MCF 10A (cell line): ENCODE results near the gene SNX25. TPM values are rescaled to one million over a fixed set of nuclear protein-coding genes. Genes with fewer than 3 reads are reported as not detected.

Experiments used
- BruUV-seq: library from RNA; stranded (reverse); fragments of 400-500 nt; replicated peaks from 2 replicates; lab custom pipeline; 2021; lab: Mats Ljungman, UMichigan
- CTCF ChIA-PET: fragments of 300-600 bp; sonication (Branson Sonifier 250); formaldehyde crosslinking; extraction: SDS; loops from one replicate; lab custom pipeline; 2021; ENCODE audit warnings: antibody characterized with exemption, inconsistent platforms; lab: Yijun Ruan, JAX
- POLR2A ChIA-PET: fragments of 300-600, 350-650 bp; sonication (Branson Sonifier 250); formaldehyde crosslinking; extraction: SDS; loops from one replicate; lab custom pipeline; 2020; ENCODE audit warnings: antibody characterized with exemption, inconsistent platforms; lab: Yijun Ruan, JAX
- DNase-seq: peaks from one replicate; pipeline ENCODE4 v3.0.0-alpha.2; 2018; ENCODE audit not compliant: unreplicated experiment
- H3K27ac Mint-ChIP-seq: one replicate; pipeline ENCODE4 v1.8.0; 2022; ENCODE audit warnings: mild to moderate bottlenecking, low read depth, mixed read lengths; ENCODE audit not compliant: unreplicated experiment
- H3K27me3 Mint-ChIP-seq: one replicate; pipeline ENCODE4 v1.8.0; 2022; ENCODE audit warnings: mixed read lengths; ENCODE audit not compliant: insufficient read depth, unreplicated experiment
- H3K36me3 Mint-ChIP-seq: one replicate; pipeline ENCODE4 v1.8.0; 2022; ENCODE audit warnings: mild to moderate bottlenecking, moderate library complexity, mixed read lengths; ENCODE audit not compliant: insufficient read depth, unreplicated experiment
- H3K4me1 Mint-ChIP-seq: one replicate; pipeline ENCODE4 v1.8.0; 2022; ENCODE audit warnings: mixed read lengths; ENCODE audit not compliant: insufficient read depth, unreplicated experiment
- H3K4me3 Mint-ChIP-seq: one replicate; pipeline ENCODE4 v1.8.0; 2022; ENCODE audit warnings: mild to moderate bottlenecking, moderate library complexity, mixed read lengths; ENCODE audit not compliant: unreplicated experiment
- H3K9me3 Mint-ChIP-seq: one replicate; pipeline ENCODE4 v1.8.0; 2022; ENCODE audit warnings: mixed read lengths; ENCODE audit not compliant: unreplicated experiment
- intact Hi-C: fragments of 100-400 bp; cut with micrococcal nuclease; formaldehyde crosslinking; loops from 2 replicates; pipeline ENCODE4 v1.14.1; 2022
- total RNA-seq: library from RNA; stranded (reverse); gene quantifications from 2 replicates; pipeline ENCODE4 v1.2.3, GENCODE V29; 2022
- TF ChIP-seq, protein P1 (sequence below): fragments of 200-600 bp; IDR thresholded peaks from one replicate; pipeline ENCODE4 v1.8.0; 2022; ENCODE audit warnings: antibody characterized with exemption, mild to moderate bottlenecking; ENCODE audit not compliant: unreplicated experiment

SNX25 gene
- total RNA-seq, 1 experiment from 2014 or later: 10.5 TPM

DNA sequence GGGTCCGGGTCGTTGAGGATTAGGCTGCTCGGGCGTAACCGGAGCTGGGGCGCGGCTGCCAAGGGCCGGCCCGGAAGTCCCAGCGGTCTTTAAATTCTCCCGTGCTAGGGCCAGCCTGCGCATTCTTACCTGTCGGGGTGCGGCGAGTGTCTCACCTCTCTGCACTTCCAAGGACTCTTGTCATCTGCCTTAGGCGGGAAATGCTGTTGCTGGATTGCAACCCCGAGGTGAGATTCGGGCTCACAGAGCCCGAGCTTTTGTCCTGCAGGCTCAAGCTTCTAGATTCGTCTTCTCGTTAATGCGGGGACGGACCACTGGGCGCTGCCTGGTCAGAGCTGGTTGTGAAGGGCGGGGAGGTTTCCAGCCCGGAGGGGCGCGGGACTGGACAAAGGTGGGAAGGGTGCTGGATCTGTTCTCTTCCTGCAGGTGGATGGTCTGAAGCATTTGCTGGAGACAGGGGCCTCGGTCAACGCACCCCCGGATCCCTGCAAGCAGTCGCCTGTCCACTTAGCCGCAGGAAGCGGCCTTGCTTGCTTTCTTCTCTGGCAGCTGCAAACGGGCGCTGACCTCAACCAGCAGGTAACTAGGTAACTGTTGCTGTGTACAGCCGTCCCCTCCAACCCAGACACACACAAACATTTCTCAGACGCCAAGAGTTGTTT is 187.5 kb downstream of the SNX25 start, which contains the start of gene ANKRD37:
TSS of gene ANKRD37 (plus strand) at position 118 of the 662 bp plus-strand sequence. CDS start at position 201, 83 bp downstream.
- Mint-ChIP-seq H3K27ac (peak within 1 kb of the TSS; percentile 99), H3K36me3 (peaks cover 50% of the 10 kb centered on the region), H3K4me3 (peak within 1 kb of the TSS; percentile 88), H3K9me3 (no peaks in the 10 kb centered on the region), H3K27me3 (no peaks in the 10 kb centered on the region), H3K4me1 (peaks cover 7% of the 10 kb centered on the region)
- peak; percentile 41 for DNase-seq
- intact Hi-C loops: loop anchor here (2.0 to 5.0 kb wide), 2 partner anchors 194 to 200 kb away; partner anchors contain the start of gene CFAP97
- ChIA-PET CTCF (interaction anchor here (0.5 to 1.5 kb wide), 7 partner anchors 8 to 735 kb away, joined by 3 to 4 read pairs (median 3); partner anchors contain the start of gene CCDC110), POLR2A (interaction anchor here (0.6 to 6.7 kb wide), 26 partner anchors 9 to 982 kb away, joined by 3 to 81 read pairs (median 4); partner anchors contain the start of genes CFAP97, SLC25A4, SNX25 and TLR3)
- TF ChIP-seq, protein P1, sequence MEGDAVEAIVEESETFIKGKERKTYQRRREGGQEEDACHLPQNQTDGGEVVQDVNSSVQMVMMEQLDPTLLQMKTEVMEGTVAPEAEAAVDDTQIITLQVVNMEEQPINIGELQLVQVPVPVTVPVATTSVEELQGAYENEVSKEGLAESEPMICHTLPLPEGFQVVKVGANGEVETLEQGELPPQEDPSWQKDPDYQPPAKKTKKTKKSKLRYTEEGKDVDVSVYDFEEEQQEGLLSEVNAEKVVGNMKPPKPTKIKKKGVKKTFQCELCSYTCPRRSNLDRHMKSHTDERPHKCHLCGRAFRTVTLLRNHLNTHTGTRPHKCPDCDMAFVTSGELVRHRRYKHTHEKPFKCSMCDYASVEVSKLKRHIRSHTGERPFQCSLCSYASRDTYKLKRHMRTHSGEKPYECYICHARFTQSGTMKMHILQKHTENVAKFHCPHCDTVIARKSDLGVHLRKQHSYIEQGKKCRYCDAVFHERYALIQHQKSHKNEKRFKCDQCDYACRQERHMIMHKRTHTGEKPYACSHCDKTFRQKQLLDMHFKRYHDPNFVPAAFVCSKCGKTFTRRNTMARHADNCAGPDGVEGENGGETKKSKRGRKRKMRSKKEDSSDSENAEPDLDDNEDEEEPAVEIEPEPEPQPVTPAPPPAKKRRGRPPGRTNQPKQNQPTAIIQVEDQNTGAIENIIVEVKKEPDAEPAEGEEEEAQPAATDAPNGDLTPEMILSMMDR: no peak
- BruUV-seq: no TSS peak

DNA sequence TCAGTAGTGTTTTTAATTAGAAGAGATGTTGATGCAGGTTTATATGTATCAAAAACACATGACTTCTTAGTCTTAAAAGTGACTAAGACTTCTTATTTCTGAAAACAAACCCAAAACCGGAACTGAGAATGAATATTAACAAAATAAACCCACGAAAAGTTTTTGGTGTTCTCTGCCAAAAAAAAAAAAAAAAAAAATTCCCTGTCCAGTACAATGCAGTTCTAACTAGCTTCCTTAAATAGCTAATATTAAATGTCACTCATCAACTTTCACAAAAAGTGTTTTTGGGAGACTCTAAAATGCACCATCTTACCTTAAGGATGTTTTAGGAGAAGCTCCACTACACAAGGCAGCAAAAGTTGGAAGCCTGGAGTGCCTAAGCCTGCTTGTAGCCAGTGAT is 189.2 kb downstream of the SNX25 start:
- Mint-ChIP-seq H3K4me1 (peaks cover 7% of the 10 kb centered on the region), H3K27me3 (no peaks in the 10 kb centered on the region), H3K27ac (no peak overlapping the region), H3K9me3 (no peaks in the 10 kb centered on the region), H3K36me3 (peaks cover 58% of the 10 kb centered on the region), H3K4me3 (no peak overlapping the region)
- no TSS peak for BruUV-seq
- ChIA-PET CTCF (no interaction called here), POLR2A (interaction anchor here (1.0 to 6.7 kb wide), 2 partner anchors 23 to 27 kb away, joined by 3 to 81 read pairs; partner anchors contain the start of gene UFSP2)
- TF ChIP-seq, protein P1: no peak
- DNase-seq: no peak
- intact Hi-C loops: loop anchor here (5.0 kb wide), 1 partner anchor 199 kb away; no protein-coding TSS in a partner anchor

DNA sequence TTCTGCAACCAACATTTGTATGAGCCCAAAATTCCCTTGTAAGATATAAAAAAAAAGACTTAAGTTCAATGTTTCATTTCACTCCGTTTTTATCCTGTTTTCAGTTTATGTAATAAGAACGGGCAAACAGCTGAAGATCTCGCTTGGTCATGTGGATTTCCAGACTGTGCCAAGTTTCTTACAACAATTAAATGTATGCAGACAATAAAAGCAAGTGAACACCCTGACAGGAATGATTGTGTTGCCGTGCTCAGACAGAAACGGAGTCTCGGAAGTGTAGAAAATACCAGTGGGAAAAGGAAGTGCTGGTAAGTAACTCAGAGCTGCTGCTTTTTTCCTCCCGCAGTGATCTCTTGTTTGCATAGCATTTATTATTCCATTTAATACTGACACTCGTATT is 190.1 kb downstream of the SNX25 start:
- POLR2A ChIA-PET: interaction anchor here (1.0 to 6.7 kb wide), 2 partner anchors 22 to 26 kb away, joined by 3 to 81 read pairs; partner anchors contain the start of gene UFSP2
- CTCF ChIA-PET: no interaction called here
- Mint-ChIP-seq H3K36me3 (peaks cover 67% of the 10 kb centered on the region), H3K27ac (no peak overlapping the region), H3K27me3 (no peaks in the 10 kb centered on the region), H3K4me3 (no peak overlapping the region), H3K4me1 (peaks cover 4% of the 10 kb centered on the region), H3K9me3 (no peaks in the 10 kb centered on the region)
- intact Hi-C loops: loop anchor here (5.0 kb wide), 1 partner anchor 198 kb away; no protein-coding TSS in a partner anchor
- no TSS peak for BruUV-seq
- TF ChIP-seq, protein P1: no peak
- no peak for DNase-seq

DNA sequence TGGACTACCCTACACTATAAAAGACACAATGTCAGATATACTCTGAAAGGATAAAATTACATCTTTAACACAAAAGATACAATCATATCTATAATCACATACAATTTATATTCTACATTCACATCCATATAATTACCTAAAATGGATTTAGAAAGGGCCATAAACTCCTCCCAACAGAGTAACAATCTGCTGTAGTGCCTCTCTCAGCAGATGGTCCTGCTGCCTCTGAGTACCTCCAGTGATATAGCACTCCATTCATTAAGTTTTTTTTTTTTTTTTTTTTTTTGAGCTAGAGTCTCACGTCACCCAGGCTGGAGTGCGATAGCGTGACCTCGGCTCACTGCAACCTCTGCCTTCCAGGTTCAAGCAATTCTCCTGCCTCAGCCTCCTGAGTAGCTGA is 194.6 kb downstream of the SNX25 start:
- ChIA-PET CTCF (interaction anchor here (0.9 kb wide), 1 partner anchor 194 kb away, joined by 5 read pairs; no protein-coding TSS in a partner anchor), POLR2A (interaction anchor here (0.7 kb wide), 1 partner anchor 21 kb away, joined by 4 read pairs; no protein-coding TSS in a partner anchor)
- intact Hi-C loops: no loop called here
- no peaks in the 10 kb centered on the region for H3K9me3 Mint-ChIP-seq
- no peak overlapping the region for H3K4me3 Mint-ChIP-seq
- H3K36me3 Mint-ChIP-seq: peaks cover 76% of the 10 kb centered on the region
- no peaks in the 10 kb centered on the region for H3K27me3 Mint-ChIP-seq
- no peak overlapping the region for H3K27ac Mint-ChIP-seq
- H3K4me1 Mint-ChIP-seq: no peaks in the 10 kb centered on the region
- BruUV-seq: no TSS peak
- DNase-seq: no peak
- TF ChIP-seq, protein P1: no peak
